Large intestine (tissue), 3 donors: ENCODE results near the gene TRIM38. TPM values are rescaled to one million over a fixed set of nuclear protein-coding genes. Genes with fewer than 3 reads are reported as not detected.

Source experiments
- DNase-seq, 2 donors: peaks; one replicate each; pipeline versions ENCODE4 v3.0.0 to v3.0.0-alpha.2; 2013
- H3K27ac ChIP-seq: one replicate; pipeline ENCODE4 v1.5.1; 2013; ENCODE audit warnings: low read length
- H3K27me3 ChIP-seq: 2 replicates; pipeline ENCODE4 v1.6.1; 2013; ENCODE audit warnings: low read length; ENCODE audit not compliant: control insufficient read depth, insufficient read depth
- H3K36me3 ChIP-seq: 2 replicates; pipeline ENCODE4 v1.6.1; 2013; ENCODE audit warnings: low read length; ENCODE audit not compliant: control insufficient read depth, insufficient read depth
- H3K4me1 ChIP-seq: one replicate; pipeline ENCODE4 v1.6.1; 2013; ENCODE audit warnings: low read length; ENCODE audit not compliant: control insufficient read depth, insufficient read depth
- H3K4me3 ChIP-seq: one replicate; pipeline ENCODE4 v1.5.1; 2013; ENCODE audit warnings: low read length
- H3K9me3 ChIP-seq: one replicate; pipeline ENCODE4 v1.6.1; 2013; ENCODE audit warnings: mild to moderate bottlenecking, low read depth, low read length, moderate library complexity; ENCODE audit not compliant: control insufficient read depth
- WGBS: methylation state at CpG from one replicate; pipeline ENCODE4 v1.1.5; 2013; ENCODE audit warnings: low lambda C conversion rate; ENCODE audit not compliant: insufficient coverage; 5-methylcytosine and 5-hydroxymethylcytosine counted together
- polyA plus RNA-seq: library from polyadenylated mRNA; unstranded; fragments of 120-200 nt; gene quantifications from one replicate; pipeline ENCODE4 v1.2.1, GENCODE V29; 2013

The TRIM38 gene
- polyA plus RNA-seq, 1 donor = 19.4 TPM

- H3K9me3 ChIP-seq = peaks cover 6% of the 10 kb centered on the region
- H3K27ac ChIP-seq = no peak overlapping the region
- peaks cover 9% of the 10 kb centered on the region for H3K4me1 ChIP-seq
- H3K36me3 ChIP-seq = no peaks in the 10 kb centered on the region
- H3K4me3 ChIP-seq = no peak overlapping the region
- WGBS = 88% methylated on average over 3 of the region's 9 CpGs
- no peak for DNase-seq
- H3K27me3 ChIP-seq = no peaks in the 10 kb centered on the region
Observed at GRCh38 chr6:26019261-26019830, 56.7 kb downstream of the TRIM38 start.

GRCh38 chr6:26019967-26020328 is 57.3 kb downstream of the TRIM38 start:
- Histone ChIP-seq H3K4me1 (peaks cover 9% of the 10 kb centered on the region), H3K36me3 (no peaks in the 10 kb centered on the region), H3K27me3 (no peaks in the 10 kb centered on the region), H3K4me3 (peak overlapping the region; percentile 67), H3K27ac (peak overlapping the region; percentile 99), H3K9me3 (peaks cover 6% of the 10 kb centered on the region)
- no CpG with 5 or more reads among the region's 5 CpGs for whole genome bisulfite sequencing
- DNase-seq = no peak

GRCh38 chr6:26020329-26021000 is 57.9 kb downstream of the TRIM38 start:
- no CpG with 5 or more reads among the region's 45 CpGs for WGBS
- H3K4me3 ChIP-seq = peak overlapping the region; percentile 67
- peak; percentile 92 to 94 for DNase-seq
- peaks cover 6% of the 10 kb centered on the region for H3K9me3 ChIP-seq
- H3K4me1 ChIP-seq = peaks cover 12% of the 10 kb centered on the region
- no peaks in the 10 kb centered on the region for H3K36me3 ChIP-seq
- no peaks in the 10 kb centered on the region for H3K27me3 ChIP-seq
- H3K27ac ChIP-seq = peak overlapping the region; percentile 99

DNA sequence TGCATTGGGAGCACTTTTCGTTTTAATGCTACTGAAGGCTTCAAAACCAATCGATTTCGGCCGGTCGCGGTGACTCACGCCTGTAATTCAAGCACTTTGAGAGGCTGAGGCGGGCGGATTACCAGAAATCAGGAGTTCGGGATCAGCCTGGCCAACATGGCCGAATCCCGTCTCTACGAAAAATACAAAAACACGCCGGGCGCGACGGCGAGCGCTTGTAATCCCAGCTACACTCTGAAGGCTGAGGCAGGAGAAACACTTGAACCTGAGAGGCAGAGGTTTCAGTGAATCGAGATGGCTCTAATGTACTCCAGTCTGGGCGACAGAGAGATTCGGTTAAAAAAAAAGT is 58.4 kb downstream of the TRIM38 start:
- peak overlapping the region; percentile 99 for H3K27ac ChIP-seq
- peak in 1 of 2 donors; percentile 49 for DNase-seq
- 6% methylated on average over 3 of the region's 23 CpGs for WGBS
- H3K4me1 ChIP-seq = peaks cover 13% of the 10 kb centered on the region
- no peaks in the 10 kb centered on the region for H3K36me3 ChIP-seq
- peaks cover 6% of the 10 kb centered on the region for H3K9me3 ChIP-seq
- H3K4me3 ChIP-seq = peak overlapping the region; percentile 67
- no peaks in the 10 kb centered on the region for H3K27me3 ChIP-seq

DNA sequence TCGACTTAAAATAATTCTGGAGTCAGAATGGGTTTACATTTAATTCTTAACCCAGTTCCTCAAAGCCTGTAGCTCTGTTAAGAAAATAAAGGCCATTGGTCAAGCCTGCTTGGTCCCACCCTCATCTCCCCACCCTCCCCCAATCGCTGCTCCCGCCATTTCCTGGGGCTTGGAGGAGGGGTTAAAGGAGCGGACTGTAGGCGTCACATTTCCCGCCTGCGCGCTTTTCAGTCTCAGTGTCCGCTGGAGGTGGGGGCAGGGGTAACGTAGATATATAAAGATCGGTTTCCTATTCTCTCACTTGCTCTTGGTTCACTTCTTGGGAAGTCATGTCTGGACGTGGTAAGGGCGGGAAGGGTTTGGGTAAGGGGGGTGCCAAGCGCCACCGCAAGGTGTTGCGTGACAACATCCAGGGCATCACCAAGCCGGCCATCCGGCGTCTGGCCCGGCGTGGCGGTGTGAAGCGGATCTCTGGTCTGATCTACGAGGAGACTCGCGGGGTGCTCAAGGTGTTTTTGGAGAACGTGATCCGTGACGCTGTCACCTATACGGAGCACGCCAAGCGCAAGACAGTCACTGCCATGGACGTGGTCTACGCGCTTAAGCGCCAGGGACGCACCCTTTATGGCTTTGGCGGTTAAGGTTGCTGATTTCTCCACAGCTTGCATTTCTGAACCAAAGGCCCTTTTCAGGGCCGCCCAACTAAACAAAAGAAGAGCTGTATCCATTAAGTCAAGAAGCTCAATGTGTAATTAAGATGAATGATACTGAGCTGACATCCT is 58.9 kb downstream of the TRIM38 start:
- H3K27me3 ChIP-seq = no peaks in the 10 kb centered on the region
- H3K27ac ChIP-seq = peak overlapping the region; percentile 99
- no peaks in the 10 kb centered on the region for H3K36me3 ChIP-seq
- H3K4me1 ChIP-seq = peaks cover 9% of the 10 kb centered on the region
- peak; percentile 92 to 95 for DNase-seq
- WGBS = 0% methylated on average over 1 of the region's 39 CpGs
- peaks cover 3% of the 10 kb centered on the region for H3K9me3 ChIP-seq
- H3K4me3 ChIP-seq = peak overlapping the region; percentile 67

DNA sequence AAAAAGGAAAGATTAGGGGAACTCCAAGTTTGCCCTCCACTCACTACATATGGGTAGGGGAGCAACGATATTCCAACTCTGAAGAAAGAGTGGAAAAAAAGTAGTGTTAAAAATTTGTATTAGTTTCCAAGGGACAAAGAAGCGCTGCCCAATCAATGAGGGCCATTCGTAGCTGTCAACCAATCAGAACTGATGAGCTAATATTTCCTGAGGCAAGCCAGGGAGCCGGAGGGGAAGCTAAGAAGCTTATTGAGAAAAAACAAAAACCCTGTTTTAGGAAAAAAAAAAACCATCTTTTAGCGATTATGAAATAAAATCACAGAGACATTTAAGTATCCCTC is 59.5 kb downstream of the TRIM38 start:
- peaks cover 9% of the 10 kb centered on the region for H3K4me1 ChIP-seq
- DNase-seq = peak; percentile 70 to 81
- peak overlapping the region; percentile 67 for H3K4me3 ChIP-seq
- H3K9me3 ChIP-seq = peaks cover 3% of the 10 kb centered on the region
- H3K36me3 ChIP-seq = no peaks in the 10 kb centered on the region
- H3K27me3 ChIP-seq = no peaks in the 10 kb centered on the region
- H3K27ac ChIP-seq = peak overlapping the region; percentile 99
- 0% methylated on average over 2 of the region's 5 CpGs for WGBS

- no peaks in the 10 kb centered on the region for H3K27me3 ChIP-seq
- no peak for DNase-seq
- peaks cover under 1% of the 10 kb centered on the region for H3K9me3 ChIP-seq
- no peak overlapping the region for H3K27ac ChIP-seq
- no peak overlapping the region for H3K4me3 ChIP-seq
- WGBS = 33% methylated on average over 1 of the region's 1 CpG
- no peaks in the 10 kb centered on the region for H3K36me3 ChIP-seq
- H3K4me1 ChIP-seq = peaks cover 11% of the 10 kb centered on the region
Observed at GRCh38 chr6:26022737-26023136, 60.1 kb downstream of the TRIM38 start.

DNA sequence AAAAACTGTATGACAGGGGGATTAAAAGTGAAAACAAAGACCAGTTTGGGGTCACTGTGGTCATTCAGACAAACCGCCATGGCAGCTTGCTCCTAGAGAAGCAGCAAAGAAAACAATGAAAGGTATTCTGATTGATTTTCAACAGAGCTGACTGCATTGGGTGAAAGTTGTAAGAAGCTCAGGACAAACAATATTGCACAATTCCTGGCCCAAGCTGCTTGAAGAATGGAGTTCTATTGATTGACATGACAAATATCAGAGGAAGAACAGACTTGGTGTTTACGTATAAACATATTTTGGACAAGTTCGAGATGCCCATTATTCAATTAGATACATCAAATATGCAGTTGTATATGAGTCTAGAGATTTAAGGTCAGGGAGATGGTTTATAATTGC is 62.0 kb downstream of the TRIM38 start:
- Histone ChIP-seq H3K4me3 (no peak overlapping the region), H3K4me1 (peaks cover 11% of the 10 kb centered on the region), H3K27me3 (no peaks in the 10 kb centered on the region), H3K27ac (no peak overlapping the region), H3K9me3 (no peaks in the 10 kb centered on the region), H3K36me3 (no peaks in the 10 kb centered on the region)
- WGBS = no CpG with 5 or more reads among the region's 3 CpGs
- DNase-seq = no peak

DNA sequence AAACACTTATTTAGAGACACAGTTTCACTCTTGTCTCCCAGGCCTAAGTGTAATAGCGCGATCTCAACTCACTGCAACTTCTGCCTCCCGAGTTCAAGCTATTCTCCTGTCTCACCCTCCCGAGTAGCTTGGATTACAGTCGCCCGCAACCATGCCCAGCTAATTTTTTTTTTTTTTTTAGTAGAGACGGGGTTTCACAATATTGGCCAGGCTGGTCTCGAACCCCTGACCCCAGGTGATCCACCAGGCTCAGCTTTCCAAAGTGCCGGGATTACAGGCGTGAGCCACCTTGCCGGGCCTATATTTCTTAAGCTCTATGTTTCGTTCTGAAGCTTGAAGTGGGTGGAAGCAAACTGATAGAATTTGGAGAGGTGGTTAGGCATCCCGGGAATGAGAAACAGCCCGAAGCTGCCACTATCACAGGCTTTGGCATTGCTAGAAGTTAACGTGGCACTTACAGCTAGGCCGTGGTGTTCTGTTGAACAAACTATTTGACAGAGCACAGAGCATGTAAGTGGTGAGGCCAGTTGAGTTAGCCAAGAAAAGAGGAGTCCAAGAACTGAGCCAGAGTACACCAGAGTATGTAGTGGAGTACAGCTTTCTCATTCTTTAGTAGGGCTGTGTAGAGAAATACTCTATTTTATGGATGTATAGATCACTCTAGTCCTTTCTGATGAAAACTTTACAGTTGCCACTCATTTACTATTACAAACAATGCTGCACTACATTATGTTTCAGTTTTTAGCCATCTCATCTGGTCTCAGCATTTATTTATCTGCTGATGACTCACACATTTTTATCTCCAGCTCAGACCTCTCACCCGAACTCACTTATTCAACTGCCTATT is 62.7 kb downstream of the TRIM38 start:
- Histone ChIP-seq H3K27ac (peak overlapping the region; percentile 96), H3K4me3 (no peak overlapping the region), H3K36me3 (no peaks in the 10 kb centered on the region), H3K4me1 (peaks cover 9% of the 10 kb centered on the region), H3K9me3 (no peaks in the 10 kb centered on the region), H3K27me3 (no peaks in the 10 kb centered on the region)
- WGBS = no CpG with 5 or more reads among the region's 17 CpGs
- DNase-seq = peak; percentile 42 to 81
